K562 (cell line): ENCODE measurements around the gene GATAD1. TPM values are rescaled to one million over a fixed set of nuclear protein-coding genes. Genes with fewer than 3 reads are reported as not detected.
"Not testable (repeated sequence)": the region's sequence is repeated elsewhere in the genome, so short reads cannot be mapped to it uniquely, and the experiment has no call there.

Source experiments
- ATAC-seq: fragments of 200-7000 bp; cut with Tn5 transposase; 3 replicates; pipeline ENCODE4 v1.9.1; 2020; ENCODE audit warnings: moderate library complexity
- BruUV-seq: library from RNA; stranded (reverse); fragments of 400-500 nt; replicated peaks from 2 replicates; lab custom pipeline; 2021; lab: Mats Ljungman, UMichigan
- CTCF ChIA-PET: fragments of 300-600 bp; formaldehyde crosslinking; extraction: SDS; loops from one replicate; lab custom pipeline; 2021; ENCODE audit warnings: low intra/inter-chr PET ratio; lab: Yijun Ruan, JAX
- POLR2A ChIA-PET: fragments of 300-600, 350-650 bp; sonication (Branson Sonifier 250); formaldehyde crosslinking; extraction: SDS; loops from one replicate; lab custom pipeline; 2021; ENCODE audit warnings: antibody characterized with exemption, inconsistent platforms; lab: Yijun Ruan, JAX
- DNase-seq, 4 experiments: peaks; one replicate each; pipeline versions ENCODE4 v3.0.0 to v3.0.0-alpha.2; 2011 to 2018; ENCODE audit warnings: low spot score in 3 of 4, mixed read lengths in 3 of 4; ENCODE audit errors: extremely low read depth in 1 of 4
- FAIRE-seq: peaks from 2 replicates; lab custom pipeline; 2011; peaks lifted over from hg19 to GRCh38; lab: Jason Lieb, UNC
- H2AFZ ChIP-seq: 2 replicates; pipeline ENCODE4 v1.6.0; 2011; ENCODE audit warnings: low read depth, low read length, control low read depth, inconsistent platforms
- H3K27ac ChIP-seq: fragments of 200-600 bp; 3 replicates; pipeline ENCODE4 v1.8.0; 2011; ENCODE audit warnings: low read depth, mild to moderate bottlenecking, control low read depth, inconsistent platforms, low read length, moderate library complexity, mixed read lengths; ENCODE audit errors: extremely low read depth
- H3K27me3 ChIP-seq, 2 experiments: fragments of 300-600 bp in 1 of 2; 2 replicates in 1 of 2; 3 replicates in 1 of 2; pipeline versions ENCODE4 v1.6.0 to v1.8.0; 2011; ENCODE audit warnings: inconsistent platforms in 2 of 2, low read length in 2 of 2, mild to moderate bottlenecking in 1 of 2, mixed read lengths in 1 of 2, moderate library complexity in 1 of 2; ENCODE audit not compliant: control insufficient read depth in 2 of 2, insufficient read depth in 2 of 2
- H3K36me3 ChIP-seq: fragments of 300-600 bp; 3 replicates; pipeline ENCODE4 v1.8.0; 2011; ENCODE audit warnings: mild to moderate bottlenecking, low read length, inconsistent platforms; ENCODE audit not compliant: control insufficient read depth, insufficient read depth
- H3K4me1 ChIP-seq, 2 experiments: fragments of 200-600 bp in 1 of 2; replicated peaks in 1 of 2; 2 replicates in 1 of 2; 3 replicates in 1 of 2; pipeline versions ENCODE4 v1.5.1 to v1.8.0; 2011; ENCODE audit warnings: inconsistent platforms in 2 of 2, low read length in 2 of 2, mild to moderate bottlenecking in 1 of 2, mixed read lengths in 1 of 2, moderate library complexity in 1 of 2; ENCODE audit not compliant: control insufficient read depth in 2 of 2, insufficient read depth in 2 of 2
- H3K4me2 ChIP-seq: 2 replicates; pipeline ENCODE4 v1.6.1; 2011; ENCODE audit warnings: low read length, control low read depth, inconsistent platforms, mixed read lengths; ENCODE audit not compliant: insufficient read depth
- H3K4me3 ChIP-seq: fragments of 200-600 bp; sonication (generic), shearing (Covaris generic); 2 replicates; pipeline ENCODE4 v1.5.1; 2016; ENCODE audit warnings: control low read depth, inconsistent platforms
- H3K79me2 ChIP-seq: fragments of 200-600 bp; 3 replicates; pipeline ENCODE4 v1.8.0; 2011; ENCODE audit warnings: low read length, inconsistent platforms; ENCODE audit not compliant: control insufficient read depth, insufficient read depth
- H3K9ac ChIP-seq, 2 experiments: 2 replicates each; pipeline versions ENCODE4 v1.6.0 to v1.6.1; 2011; ENCODE audit warnings: low read depth in 2 of 2, low read length in 2 of 2, control low read depth in 1 of 2, inconsistent platforms in 1 of 2, mild to moderate bottlenecking in 1 of 2, mixed read lengths in 1 of 2; ENCODE audit not compliant: insufficient read depth in 1 of 2
- H3K9me1 ChIP-seq: one replicate; pipeline ENCODE4 v1.6.0; 2011; ENCODE audit warnings: inconsistent platforms, mild to moderate bottlenecking, low read length, moderate library complexity; ENCODE audit not compliant: control insufficient read depth, insufficient read depth
- H3K9me3 ChIP-seq: replicated peaks from 2 replicates; pipeline ENCODE4 v1.5.1; 2011; ENCODE audit warnings: low read depth, low read length, inconsistent platforms; ENCODE audit not compliant: control insufficient read depth, insufficient read depth
- H4K20me1 ChIP-seq: replicated peaks from 2 replicates; pipeline ENCODE4 v1.6.1; 2011; ENCODE audit warnings: low read length, inconsistent platforms, mixed read lengths; ENCODE audit not compliant: control insufficient read depth, insufficient read depth
- ATF2 ChIP-seq: sonication (generic); formaldehyde crosslinking; IDR thresholded peaks from 2 replicates; pipeline ENCODE4 v1.8.1; 2022; ENCODE audit warnings: missing genetic modification reagents
- BCOR ChIP-seq: fragments of 450-650 bp; IDR thresholded peaks from 2 replicates; pipeline ENCODE4 v1.6.1; 2016
- CEBPB ChIP-seq: fragments of 450-650 bp; IDR thresholded peaks from 2 replicates; pipeline ENCODE4 v1.6.1; 2016; ENCODE audit warnings: missing genetic modification characterization, missing compliant biosample characterization
- CEBPG ChIP-seq, 3 experiments: fragments of 200-800 bp in 1 of 3; sonication (Bioruptor generic) in 1 of 3; sonication (generic) in 1 of 3; formaldehyde crosslinking in 1 of 3; IDR thresholded peaks in 2 of 3; conservative IDR thresholded peaks in 1 of 3; 2 replicates each; pipeline versions ENCODE4 v1.6.1 to v1.8.0; 2016 to 2022; ENCODE audit warnings: missing compliant biosample characterization in 2 of 3, missing genetic modification characterization in 2 of 3, mild to moderate bottlenecking in 1 of 3, missing genetic modification reagents in 1 of 3
- HNRNPLL ChIP-seq: fragments of 200-400 bp; formaldehyde crosslinking; IDR thresholded peaks from 2 replicates; pipeline ENCODE4 v1.6.1; 2017; ENCODE audit warnings: low read length, low read depth, mild to moderate bottlenecking; ENCODE audit not compliant: poor library complexity, severe bottlenecking
- KDM2B ChIP-seq: fragments of 250-450 bp; sonication (Bioruptor Pico); IDR thresholded peaks from 2 replicates; pipeline ENCODE4 v1.8.0; 2021; ENCODE audit warnings: mild to moderate bottlenecking, moderate library complexity
- NR4A1 ChIP-seq, 2 experiments: fragments of 250-450 bp in 1 of 2; fragments of 450-650 bp in 1 of 2; sonication (Bioruptor Pico) in 1 of 2; IDR thresholded peaks; 2 replicates each; pipeline versions ENCODE4 v1.4.0 to v1.6.1; 2016 to 2020; ENCODE audit warnings: mild to moderate bottlenecking in 2 of 2, missing compliant biosample characterization in 1 of 2, missing genetic modification characterization in 1 of 2, moderate library complexity in 1 of 2
- XRCC4 ChIP-seq: IDR thresholded peaks from one replicate; pipeline ENCODE4 v1.6.1; 2011; ENCODE audit not compliant: insufficient read depth, insufficient read length; ENCODE audit errors: extremely low read depth
- ZC3H11A ChIP-seq: IDR thresholded peaks from 2 replicates; pipeline ENCODE4 v1.6.1; 2012; ENCODE audit warnings: low read depth, low read length, improper control_type of control experiment
- ZNF146 ChIP-seq: IDR thresholded peaks from one replicate; pipeline ENCODE4 v1.6.1; 2018; ENCODE audit warnings: missing compliant biosample characterization; ENCODE audit not compliant: unreplicated experiment
- ZNF766 ChIP-seq: fragments of 200-800 bp; sonication (Bioruptor generic); conservative IDR thresholded peaks from 2 replicates; pipeline ENCODE4 v1.6.1; 2016; ENCODE audit warnings: missing genetic modification characterization, missing compliant biosample characterization
- WGBS: fragments of 100-300 bp; shearing (Covaris generic); methylation state at CpG from one replicate; pipeline ENCODE4 v1.1.6; 2016; ENCODE audit warnings: low coverage, mixed read lengths; ENCODE audit not compliant: insufficient coverage; ENCODE audit errors: missing lambda C conversion rate; 5-methylcytosine and 5-hydroxymethylcytosine counted together
- in situ Hi-C: fragments of 300-500 bp; cut with MboI; formaldehyde crosslinking; loops from 4 replicates; pipeline ENCODE4 v1.15.0; 2018; ENCODE audit warnings: inconsistent platforms, mixed read lengths
- intact Hi-C: fragments of 100-400 bp; cut with micrococcal nuclease; formaldehyde crosslinking; loops from 2 replicates; pipeline ENCODE4 v1.14.2; 2022
- polyA plus RNA-seq, 8 experiments: library from polyadenylated mRNA; depleted of rRNA in 4 of 8; stranded (reverse) in 5 of 8; unstranded in 3 of 8; fragments of >200 nt; fragmentation: Nextera tagmentation in 2 of 8; fragmentation: Illumina TruSeq in 1 of 8; extraction: Ambion mirVana in 2 of 8; extraction: Trizol in 1 of 8; gene quantifications; 2 replicates each; pipeline versions ENCODE4 v1.2.1 to v1.2.3, GENCODE V29; 2011 to 2014; ENCODE audit warnings: inconsistent platforms in 1 of 8, missing spikeins in 1 of 8
- total RNA-seq, 7 experiments: library from RNA; depleted of rRNA in 6 of 7; stranded (reverse); fragments of >200 nt in 6 of 7; fragmentation: Illumina TruSeq in 2 of 7; extraction: Trizol in 2 of 7; gene quantifications; 2 replicates each; pipeline versions ENCODE4 v1.2.1 to v1.2.3, GENCODE V29; 2011 to 2021; ENCODE audit warnings: low replicate concordance in 1 of 7

The GATAD1 gene
- total and polyA plus RNA-seq, 9 of the 15 experiments (the other 6 are each of a cell fraction or from before 2014, with no cell fraction given), result 9.3 to 67.7 (median 34.3) TPM

GRCh38 chr7:92409357-92409756 is 37.9 kb upstream of the GATAD1 start (continued):
- TF ChIP-seq HNRNPLL (no peak), KDM2B (no peak), ZC3H11A (no peak), ZNF766 (CRISPR knock-in tag) (no peak), NR4A1 (CRISPR knock-in tag; IDR thresholded peaks at IDR 0.05) (no peak), NR4A1 (tag; IDR thresholded peaks at IDR 0.05) (no peak), CEBPG (CRISPR knock-in tag; IDR thresholded peaks at IDR 0.05) (peak; percentile 36; the same call in 1 of the 2 replicates), CEBPG (tag; conservative IDR thresholded peaks at IDR 0.05 in 1 of 2, IDR thresholded peaks at IDR 0.05 in 1 of 2) (peak; percentile 44 to 64; a peak in 3 of 4 replicates), CEBPB (tag) (peak; percentile 78), ATF2 (CRISPR knock-in tag) (no peak), XRCC4 (no peak)

- BruUV-seq, result not testable (repeated sequence)
- 65% methylated on average over 3 of the region's 6 CpGs for WGBS
These were observed 37.1 kb upstream of the GATAD1 start for GRCh38 chr7:92410162-92410561.

More at GRCh38 chr7:92410162-92410561, 37.1 kb upstream of the GATAD1 start:
- FAIRE-seq, H3K27me3 ChIP-seq, H3K27ac ChIP-seq, H3K4me2 ChIP-seq, H3K4me3 ChIP-seq, H3K4me1 ChIP-seq, H3K9ac ChIP-seq, POLR2A ChIA-PET, ATAC-seq, H2AFZ ChIP-seq, CTCF ChIA-PET, DNase-seq, H3K36me3 ChIP-seq, H3K9me3 ChIP-seq, in situ Hi-C loops, H3K79me2 ChIP-seq, H3K9me1 ChIP-seq, H4K20me1 ChIP-seq: not testable (repeated sequence)
- TF ChIP-seq BCOR, result peak; percentile 36; the same call in 1 of the 2 replicates
- TF ChIP-seq ZNF146, result peak; percentile 78
- intact Hi-C loops, result loop anchor here (10.0 kb wide), 1 partner anchor 465 kb away; the partner anchor contains the start of gene AKAP9
